ENCODE results near the gene PAQR3.

Gene PAQR3

GRCh38 chr4:78904143-78904542 lies 35.1 kb downstream of the PAQR3 start:
- no peak overlapping the region for H3K27ac ChIP-seq
- in situ Hi-C loops (cut with HindIII; ENCODE audit: low pct_ligation_motif_present, low sequenced_read_pairs), result no loop called here
- DNase-seq, result no peak
- no peaks in the 10 kb centered on the region for H3K36me3 ChIP-seq (replicated peaks)
- no peak overlapping the region for H3K4me3 ChIP-seq (ENCODE audit: low read depth, low read length)
- H3K27me3 ChIP-seq (replicated peaks), result no peaks in the 10 kb centered on the region
- no peak for TF ChIP-seq CTCF (IDR thresholded peaks at IDR 0.05; ENCODE audit: low read depth, low read length, missing control alignments)

- H3K36me3 ChIP-seq (replicated peaks), result no peaks in the 10 kb centered on the region
- DNase-seq, result no peak
- no peak for TF ChIP-seq CTCF (IDR thresholded peaks at IDR 0.05; ENCODE audit: low read depth, low read length, missing control alignments)
- no peak overlapping the region for H3K4me3 ChIP-seq (ENCODE audit: low read depth, low read length)
- no peak overlapping the region for H3K27ac ChIP-seq
- in situ Hi-C loops (cut with HindIII; ENCODE audit: low pct_ligation_motif_present, low sequenced_read_pairs), result no loop called here
- no peaks in the 10 kb centered on the region for H3K27me3 ChIP-seq (replicated peaks)
Measured at GRCh38 chr4:78902298-78902697, 36.9 kb downstream of the PAQR3 start.

GRCh38 chr4:78901882-78902281 lies 37.4 kb downstream of the PAQR3 start:
- in situ Hi-C loops (cut with HindIII; ENCODE audit: low pct_ligation_motif_present, low sequenced_read_pairs), result no loop called here
- no peak for TF ChIP-seq CTCF (IDR thresholded peaks at IDR 0.05; ENCODE audit: low read depth, low read length, missing control alignments)
- DNase-seq, result no peak
- no peak overlapping the region for H3K4me3 ChIP-seq (ENCODE audit: low read depth, low read length)
- H3K27me3 ChIP-seq (replicated peaks), result no peaks in the 10 kb centered on the region
- H3K36me3 ChIP-seq (replicated peaks), result no peaks in the 10 kb centered on the region
- H3K27ac ChIP-seq, result no peak overlapping the region

GRCh38 chr4:78899302-78899701 lies 39.9 kb downstream of the PAQR3 start:
- no peak overlapping the region for H3K27ac ChIP-seq
- no peak for DNase-seq
- in situ Hi-C loops (cut with HindIII; ENCODE audit: low pct_ligation_motif_present, low sequenced_read_pairs), result no loop called here
- no peak for TF ChIP-seq CTCF (IDR thresholded peaks at IDR 0.05; ENCODE audit: low read depth, low read length, missing control alignments)
- H3K27me3 ChIP-seq (replicated peaks), result no peaks in the 10 kb centered on the region
- no peaks in the 10 kb centered on the region for H3K36me3 ChIP-seq (replicated peaks)
- no peak overlapping the region for H3K4me3 ChIP-seq (ENCODE audit: low read depth, low read length)

- no peak for DNase-seq
Measured at GRCh38 chr4:78889955-78890354, 49.3 kb downstream of the PAQR3 start.

More at GRCh38 chr4:78889955-78890354, 49.3 kb downstream of the PAQR3 start:
- Histone ChIP-seq H3K4me3 (ENCODE audit: low read depth, low read length) (no peak overlapping the region), H3K36me3 (replicated peaks) (no peaks in the 10 kb centered on the region), H3K27ac (no peak overlapping the region), H3K27me3 (replicated peaks) (no peaks in the 10 kb centered on the region)
- in situ Hi-C loops (cut with HindIII; ENCODE audit: low pct_ligation_motif_present, low sequenced_read_pairs), result no loop called here
- no peak for TF ChIP-seq CTCF (IDR thresholded peaks at IDR 0.05; ENCODE audit: low read depth, low read length, missing control alignments)
